B cell (primary cell): ENCODE results near the gene FAM117B. TPM values are rescaled to one million over a fixed set of nuclear protein-coding genes. Genes with fewer than 3 reads are reported as not detected.

Experiments used
- ATAC-seq: fragments of 200-7000 bp; cut with Tn5 transposase; one replicate; pipeline ENCODE4 v1.10.0; 2021; ENCODE audit warnings: low read depth, mild to moderate bottlenecking, moderate number of reproducible peaks, moderate library complexity
- CTCF ChIA-PET: fragments of 350-600 bp; sonication (Branson Sonifier 250); formaldehyde crosslinking; loops from one replicate; lab custom pipeline; 2021; ENCODE audit warnings: antibody characterized with exemption, inconsistent platforms; lab: Charles Lee
- POLR2A ChIA-PET: fragments of 350-600 bp; sonication (Branson Sonifier 250); formaldehyde crosslinking; loops from one replicate; lab custom pipeline; 2021; ENCODE audit warnings: antibody characterized with exemption; lab: Charles Lee
- DNase-seq: peaks from one replicate; pipeline ENCODE4 v3.0.0; 2013
- H2AFZ ChIP-seq: 2 replicates; pipeline ENCODE4 v1.6.1; 2012; ENCODE audit warnings: mild to moderate bottlenecking, low read depth, low read length; ENCODE audit not compliant: insufficient read depth, poor library complexity, severe bottlenecking
- H3K27ac ChIP-seq, 2 donors: 1 replicate in 1 of 2; 2 replicates in 1 of 2; pipeline ENCODE4 v1.5.1; 2012 to 2013; ENCODE audit warnings: low read length in 2 of 2, mild to moderate bottlenecking in 2 of 2, moderate library complexity in 1 of 2
- H3K27me3 ChIP-seq, 4 experiments: fragments of 200-600 bp in 1 of 4; sonication (generic) in 1 of 4; replicated peaks in 1 of 4; 1 replicate in 2 of 4; 2 replicates in 2 of 4; pipeline versions ENCODE4 v1.6.1 to v1.7.0; 2013 to 2016; ENCODE audit warnings: low read length in 3 of 4, mild to moderate bottlenecking in 2 of 4, mixed read lengths in 1 of 4, moderate library complexity in 1 of 4; ENCODE audit not compliant: insufficient read depth in 4 of 4, control insufficient read depth in 3 of 4; ENCODE audit errors: control extremely low read depth in 1 of 4
- H3K36me3 ChIP-seq, 2 experiments: replicated peaks in 1 of 2; 1 replicate in 1 of 2; 2 replicates in 1 of 2; pipeline versions ENCODE4 v1.6.1 to v1.7.1; 2013; ENCODE audit warnings: low read length in 1 of 2; ENCODE audit not compliant: insufficient read depth in 2 of 2, control insufficient read depth in 1 of 2; ENCODE audit errors: control extremely low read depth in 1 of 2, extremely low read depth in 1 of 2
- H3K4me1 ChIP-seq, 2 donors: fragments of 200-600 bp in 1 of 2; sonication (generic) in 1 of 2; 1 replicate in 1 of 2; 2 replicates in 1 of 2; pipeline versions ENCODE4 v1.5.1 to v1.6.1; 2013 to 2017; ENCODE audit warnings: low read length in 2 of 2; ENCODE audit not compliant: control insufficient read depth in 2 of 2, insufficient read depth in 2 of 2
- H3K4me2 ChIP-seq: replicated peaks from 2 replicates; pipeline ENCODE3; 2012; ENCODE audit warnings: mild to moderate bottlenecking, low read depth, low read length; ENCODE audit not compliant: poor library complexity, severe bottlenecking
- H3K4me3 ChIP-seq, 5 experiments: fragments of 200-600 bp in 1 of 5; sonication (generic) in 1 of 5; 1 replicate in 3 of 5; 2 replicates in 2 of 5; pipeline versions ENCODE4 v1.5.1 to v1.7.0; 2011 to 2016; ENCODE audit warnings: low read length in 4 of 5, mild to moderate bottlenecking in 4 of 5, low read depth in 2 of 5, control low read depth in 1 of 5, moderate library complexity in 1 of 5; ENCODE audit not compliant: insufficient read depth in 1 of 5; ENCODE audit errors: control extremely low read depth in 1 of 5, extremely low read depth in 1 of 5
- H3K79me2 ChIP-seq: fragments of 200-600 bp; sonication (generic); one replicate; pipeline ENCODE4 v1.6.0; 2016; ENCODE audit warnings: low read length; ENCODE audit not compliant: control insufficient read depth, insufficient read depth
- H3K9ac ChIP-seq: fragments of 200-600 bp; sonication (generic); 2 replicates; pipeline ENCODE4 v1.6.1; 2017; ENCODE audit warnings: mild to moderate bottlenecking, low read length, moderate library complexity
- H3K9me3 ChIP-seq, 3 donors: one replicate each; pipeline versions ENCODE4 v1.6.1 to v1.7.1; 2013; ENCODE audit warnings: low read length in 2 of 3; ENCODE audit not compliant: control insufficient read depth in 2 of 3, insufficient read depth in 1 of 3; ENCODE audit errors: control extremely low read depth in 1 of 3
- H4K20me1 ChIP-seq: 2 replicates; pipeline ENCODE4 v1.6.0; 2012; ENCODE audit warnings: mild to moderate bottlenecking, low read length; ENCODE audit not compliant: insufficient read depth, control insufficient read depth, poor library complexity, severe bottlenecking
- H3K27ac Mint-ChIP-seq: one replicate; pipeline ENCODE4 v1.8.0; 2021; ENCODE audit warnings: mixed read lengths
- H3K27me3 Mint-ChIP-seq: one replicate; pipeline ENCODE4 v1.8.0; 2021; ENCODE audit warnings: mixed read lengths
- H3K4me1 Mint-ChIP-seq: one replicate; pipeline ENCODE4 v1.8.0; 2021; ENCODE audit warnings: mixed read lengths
- H3K4me3 Mint-ChIP-seq: one replicate; pipeline ENCODE4 v1.8.0; 2021; ENCODE audit warnings: mixed read lengths
- H3K9me3 Mint-ChIP-seq: one replicate; pipeline ENCODE4 v1.8.0; 2022; ENCODE audit warnings: mixed read lengths; ENCODE audit not compliant: insufficient read depth
- EZH2 ChIP-seq: IDR thresholded peaks from 2 replicates; pipeline ENCODE4 v1.6.1; 2012; ENCODE audit warnings: borderline replicate concordance, low read depth, mild to moderate bottlenecking, moderate library complexity, low read length; ENCODE audit not compliant: insufficient read depth, poor library complexity, severe bottlenecking
- WGBS: methylation state at CpG from one replicate; pipeline ENCODE4 v1.1.5; 2013; ENCODE audit warnings: missing lambda C conversion rate; ENCODE audit not compliant: insufficient coverage; 5-methylcytosine and 5-hydroxymethylcytosine counted together
- intact Hi-C: fragments of 100-400 bp; cut with micrococcal nuclease; formaldehyde crosslinking; loops from one replicate; pipeline ENCODE4 v1.10.0; 2022
- polyA plus RNA-seq: library from polyadenylated mRNA; depleted of rRNA; stranded (reverse); fragments of >200 nt; gene quantifications from 2 replicates; pipeline ENCODE4 v1.2.3, GENCODE V29; 2012
- total RNA-seq, 2 donors: library from RNA; stranded (reverse); fragments of 120-200 nt in 1 of 2; gene quantifications; 1 replicate in 1 of 2; 2 replicates in 1 of 2; pipeline versions ENCODE4 v1.2.3 to v1.2.4, GENCODE V29; 2013 to 2022
- TF ChIP-seq, protein P1 (sequence below): fragments of 200-600 bp; IDR thresholded peaks from one replicate; pipeline ENCODE4 v1.8.0; 2022; ENCODE audit warnings: antibody characterized with exemption, mild to moderate bottlenecking

The FAM117B gene
- total and polyA plus RNA-seq, 2 donors (not counting 1 experiment from before 2014, with no cell fraction given): 11.5 to 50.1 TPM

DNA sequence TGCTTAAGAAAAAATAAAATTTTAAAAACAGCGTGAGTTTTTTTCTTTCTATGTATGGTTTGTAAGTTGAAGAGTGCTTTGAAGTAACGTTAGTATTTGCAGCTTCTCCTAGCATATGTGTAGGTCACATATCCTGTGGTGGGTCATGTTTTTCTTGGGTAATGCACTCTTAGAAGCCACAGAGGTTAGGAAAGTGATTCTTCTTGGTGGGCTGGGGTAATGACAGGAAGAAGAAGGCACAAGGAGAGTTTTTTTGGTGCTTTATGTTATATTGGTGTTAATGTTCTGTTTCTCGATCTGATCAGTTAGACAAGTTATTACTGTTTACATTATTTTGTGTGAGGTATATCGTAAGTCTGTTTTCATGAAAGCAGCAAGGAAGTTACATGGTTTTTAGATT, 127.8 kb downstream of the FAM117B start:
- Histone ChIP-seq H3K9ac (no peak overlapping the region), H3K4me2 (no peak overlapping the region), H4K20me1 (no peaks in the 10 kb centered on the region), H3K9me3 (no peaks in the 10 kb centered on the region), H2AFZ (no peak overlapping the region), H3K36me3 (peaks cover 3 to 64% of the 10 kb centered on the region in 2 experiments), H3K4me1 (peaks cover 0 to 11% of the 10 kb centered on the region in 2 donors), H3K4me3 (no peak overlapping the region), H3K79me2 (no peaks in the 10 kb centered on the region), H3K27ac (peak overlapping the region in 1 of 2 donors; percentile 58), H3K27me3 (no peaks in the 10 kb centered on the region)
- peaks cover 19% of the 10 kb centered on the region for H3K4me1 Mint-ChIP-seq
- ChIA-PET POLR2A (no interaction called here), CTCF (no interaction called here)
- no peaks in the 10 kb centered on the region for H3K9me3 Mint-ChIP-seq
- TF ChIP-seq, protein P1, sequence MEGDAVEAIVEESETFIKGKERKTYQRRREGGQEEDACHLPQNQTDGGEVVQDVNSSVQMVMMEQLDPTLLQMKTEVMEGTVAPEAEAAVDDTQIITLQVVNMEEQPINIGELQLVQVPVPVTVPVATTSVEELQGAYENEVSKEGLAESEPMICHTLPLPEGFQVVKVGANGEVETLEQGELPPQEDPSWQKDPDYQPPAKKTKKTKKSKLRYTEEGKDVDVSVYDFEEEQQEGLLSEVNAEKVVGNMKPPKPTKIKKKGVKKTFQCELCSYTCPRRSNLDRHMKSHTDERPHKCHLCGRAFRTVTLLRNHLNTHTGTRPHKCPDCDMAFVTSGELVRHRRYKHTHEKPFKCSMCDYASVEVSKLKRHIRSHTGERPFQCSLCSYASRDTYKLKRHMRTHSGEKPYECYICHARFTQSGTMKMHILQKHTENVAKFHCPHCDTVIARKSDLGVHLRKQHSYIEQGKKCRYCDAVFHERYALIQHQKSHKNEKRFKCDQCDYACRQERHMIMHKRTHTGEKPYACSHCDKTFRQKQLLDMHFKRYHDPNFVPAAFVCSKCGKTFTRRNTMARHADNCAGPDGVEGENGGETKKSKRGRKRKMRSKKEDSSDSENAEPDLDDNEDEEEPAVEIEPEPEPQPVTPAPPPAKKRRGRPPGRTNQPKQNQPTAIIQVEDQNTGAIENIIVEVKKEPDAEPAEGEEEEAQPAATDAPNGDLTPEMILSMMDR: no peak
- no peak for TF ChIP-seq EZH2
- intact Hi-C loops: loop anchor here (5.0 kb wide), 1 partner anchor 175 kb away; no protein-coding TSS in a partner anchor
- H3K4me3 Mint-ChIP-seq: no peak overlapping the region
- 38% methylated on average over 3 of the region's 4 CpGs for WGBS
- DNase-seq: no peak
- ATAC-seq: no peak
- peak overlapping the region; percentile 79 for H3K27ac Mint-ChIP-seq
- no peaks in the 10 kb centered on the region for H3K27me3 Mint-ChIP-seq

DNA sequence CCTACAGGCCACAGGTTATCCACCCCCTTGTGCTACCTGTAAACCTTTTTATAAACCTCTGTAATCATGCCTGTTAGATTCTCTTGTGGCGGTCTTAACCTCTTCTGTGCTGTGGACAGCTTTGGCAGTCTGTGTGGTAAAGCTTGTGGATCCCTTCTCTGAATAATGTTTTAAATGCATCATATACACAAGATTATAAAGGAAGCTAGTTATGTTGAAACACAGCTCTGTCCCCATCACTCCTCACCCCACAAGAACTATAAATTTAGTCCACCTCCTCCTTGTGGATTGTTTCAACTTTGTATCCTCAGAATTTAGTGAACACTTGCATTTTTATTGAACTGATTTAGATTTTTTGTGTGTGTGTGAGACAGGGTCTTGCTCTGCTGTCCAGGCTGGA, 129.1 kb downstream of the FAM117B start:
- H3K79me2 ChIP-seq: no peaks in the 10 kb centered on the region
- no peak overlapping the region for H3K9ac ChIP-seq
- no peak for TF ChIP-seq EZH2
- TF ChIP-seq, protein P1: no peak
- peaks cover 3 to 50% of the 10 kb centered on the region in 2 experiments for H3K36me3 ChIP-seq
- DNase-seq (no peak), ATAC-seq (no peak)
- H3K4me2 ChIP-seq: no peak overlapping the region
- H2AFZ ChIP-seq: no peak overlapping the region
- Mint-ChIP-seq H3K4me3 (no peak overlapping the region), H3K27ac (peak overlapping the region; percentile 8), H3K9me3 (no peaks in the 10 kb centered on the region), H3K27me3 (no peaks in the 10 kb centered on the region), H3K4me1 (peaks cover 24% of the 10 kb centered on the region)
- H3K27me3 ChIP-seq: no peaks in the 10 kb centered on the region
- H3K4me3 ChIP-seq: no peak overlapping the region
- WGBS: no CpG with 5 or more reads among the region's 1 CpG
- POLR2A ChIA-PET: interaction anchor here (0.5 kb wide), 1 partner anchor 455 kb away, joined by 3 read pairs; no protein-coding TSS in a partner anchor
- intact Hi-C loops: loop anchor here (5.0 kb wide), 1 partner anchor 177 kb away; no protein-coding TSS in a partner anchor
- H3K4me1 ChIP-seq: peaks cover 0 to 11% of the 10 kb centered on the region in 2 donors
- CTCF ChIA-PET: interaction anchor here (2.0 kb wide), 1 partner anchor 175 kb away, joined by 12 read pairs; no protein-coding TSS in a partner anchor
- no peaks in the 10 kb centered on the region for H3K9me3 ChIP-seq
- peak overlapping the region in 1 of 2 donors; percentile 3 for H3K27ac ChIP-seq
- H4K20me1 ChIP-seq: no peaks in the 10 kb centered on the region
